Activated CD4-positive, alpha-beta T cell treated with anti-CD3 and anti-CD28 coated beads for 24 hours (primary cell): ENCODE data around the gene ZNF341.

Source experiments
- DNase-seq, 2 donors: peaks; one replicate each; pipeline ENCODE4 v3.0.0-alpha.2; 2020; ENCODE audit warnings: low read depth in 2 of 2

The ZNF341 gene

DNA sequence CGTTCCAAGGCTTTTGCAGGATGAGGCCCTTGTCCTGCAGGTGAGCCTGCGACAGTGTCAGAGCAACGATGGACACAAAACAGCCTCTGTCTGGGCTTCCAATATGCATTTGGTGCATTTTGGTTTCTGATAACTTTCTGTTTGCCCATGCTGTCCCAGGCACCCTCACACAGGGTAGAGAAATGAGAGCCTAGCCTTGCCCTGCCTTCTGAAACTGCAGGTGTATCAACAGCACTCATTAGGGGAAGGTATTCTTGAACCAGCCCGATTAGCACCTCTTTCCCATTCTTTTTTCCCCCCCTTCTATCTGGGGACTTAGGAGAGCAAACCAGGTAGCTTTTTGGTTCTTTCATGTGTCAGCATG, 109.6 kb downstream of the ZNF341 start:
- no peak for DNase-seq
